GM12864 (cell line): ENCODE data around the gene KCNJ12.

Experiments
- DNase-seq: peaks from one replicate; pipeline ENCODE4 v3.0.0-alpha.2; 2011; ENCODE audit warnings: low read depth
- H3K4me3 ChIP-seq: 2 replicates; pipeline ENCODE4 v1.5.1; 2011; ENCODE audit warnings: mild to moderate bottlenecking, low read depth, low read length, control low read depth
- TF ChIP-seq, protein P1 (sequence below): IDR thresholded peaks from 2 replicates; pipeline ENCODE4 v1.5.1; 2011; ENCODE audit warnings: low read depth, mild to moderate bottlenecking, moderate library complexity, low read length, control low read depth, inconsistent platforms; ENCODE audit errors: missing control alignments

Gene KCNJ12

DNA sequence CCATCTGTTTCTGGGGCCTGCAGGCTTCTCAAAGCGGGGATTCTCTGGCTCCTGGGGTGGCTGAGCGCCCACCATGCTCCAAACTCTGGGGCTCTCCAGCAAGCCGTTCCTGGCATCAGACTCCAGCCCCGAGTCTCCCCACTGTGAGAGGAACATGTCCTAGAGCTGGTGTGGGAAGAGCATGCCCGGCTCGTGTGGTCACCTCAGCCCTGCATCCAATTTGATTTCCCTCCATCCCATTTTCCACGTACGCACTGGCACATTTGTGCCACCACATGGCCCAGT, 23.2 kb upstream of the KCNJ12 start:
- DNase-seq: no peak
- TF ChIP-seq, protein P1, sequence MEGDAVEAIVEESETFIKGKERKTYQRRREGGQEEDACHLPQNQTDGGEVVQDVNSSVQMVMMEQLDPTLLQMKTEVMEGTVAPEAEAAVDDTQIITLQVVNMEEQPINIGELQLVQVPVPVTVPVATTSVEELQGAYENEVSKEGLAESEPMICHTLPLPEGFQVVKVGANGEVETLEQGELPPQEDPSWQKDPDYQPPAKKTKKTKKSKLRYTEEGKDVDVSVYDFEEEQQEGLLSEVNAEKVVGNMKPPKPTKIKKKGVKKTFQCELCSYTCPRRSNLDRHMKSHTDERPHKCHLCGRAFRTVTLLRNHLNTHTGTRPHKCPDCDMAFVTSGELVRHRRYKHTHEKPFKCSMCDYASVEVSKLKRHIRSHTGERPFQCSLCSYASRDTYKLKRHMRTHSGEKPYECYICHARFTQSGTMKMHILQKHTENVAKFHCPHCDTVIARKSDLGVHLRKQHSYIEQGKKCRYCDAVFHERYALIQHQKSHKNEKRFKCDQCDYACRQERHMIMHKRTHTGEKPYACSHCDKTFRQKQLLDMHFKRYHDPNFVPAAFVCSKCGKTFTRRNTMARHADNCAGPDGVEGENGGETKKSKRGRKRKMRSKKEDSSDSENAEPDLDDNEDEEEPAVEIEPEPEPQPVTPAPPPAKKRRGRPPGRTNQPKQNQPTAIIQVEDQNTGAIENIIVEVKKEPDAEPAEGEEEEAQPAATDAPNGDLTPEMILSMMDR: no peak
- no peak overlapping the region for H3K4me3 ChIP-seq

DNA sequence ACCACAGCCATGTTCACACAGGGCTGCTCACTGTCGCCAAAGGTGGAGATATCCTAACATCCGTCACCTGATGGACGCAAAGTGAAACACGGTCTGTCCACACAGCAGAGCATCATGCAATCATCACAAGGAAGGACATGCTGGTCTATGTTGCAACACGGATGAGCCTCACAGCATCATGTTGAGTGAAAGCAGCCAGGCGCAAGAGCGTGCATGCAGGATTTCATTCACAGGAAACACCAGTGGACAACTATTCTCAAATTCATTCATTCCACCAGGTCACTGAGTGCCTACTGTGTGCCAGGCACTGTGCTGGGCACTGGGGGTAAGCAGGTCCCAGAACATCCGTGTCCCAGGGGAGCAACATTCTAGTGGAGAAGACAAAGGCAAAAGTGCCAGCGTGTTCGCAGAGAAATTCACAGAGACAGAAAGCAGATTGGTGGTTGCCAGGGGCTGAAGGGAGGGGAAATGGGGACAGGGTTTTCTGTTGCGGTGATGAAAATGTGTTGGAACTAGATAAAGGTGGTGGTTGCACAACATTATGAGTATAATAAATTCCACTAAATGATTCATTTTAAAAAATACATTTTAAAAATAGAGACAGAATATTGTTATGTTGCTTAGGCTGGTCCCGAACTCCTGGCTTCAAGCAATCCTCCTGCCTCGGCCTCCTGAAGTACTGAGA, 22.7 kb upstream of the KCNJ12 start:
- TF ChIP-seq, protein P1: no peak
- no peak for DNase-seq
- no peak overlapping the region for H3K4me3 ChIP-seq

DNA sequence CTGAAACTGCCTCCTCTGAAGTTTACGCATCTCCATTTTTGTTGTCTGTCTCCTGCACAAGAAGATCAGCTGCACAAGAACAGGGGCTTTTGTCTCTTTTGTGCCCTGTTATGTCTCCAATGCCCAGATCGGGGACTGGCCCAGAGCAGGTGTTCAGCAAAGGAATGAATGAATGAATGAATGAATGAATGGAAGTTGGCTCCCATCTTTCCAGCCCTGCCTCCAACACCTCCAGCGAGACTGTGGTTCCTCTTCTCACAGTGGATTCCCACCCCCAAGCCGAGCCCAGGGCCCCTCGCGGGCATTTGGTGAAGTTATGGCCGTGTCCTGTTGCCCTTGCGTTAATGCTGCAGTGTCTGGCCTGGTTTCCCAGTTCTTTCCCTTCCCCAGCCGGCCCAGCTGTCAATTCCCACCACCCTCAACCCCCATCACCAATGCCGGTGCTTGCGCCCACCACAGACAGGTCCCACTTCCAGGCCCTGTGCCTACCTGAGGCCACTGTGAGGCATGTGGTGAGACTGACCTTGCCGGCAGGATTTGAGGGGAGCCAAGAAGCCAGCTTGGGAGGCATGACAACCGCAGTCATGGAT, 21.3 kb upstream of the KCNJ12 start:
- TF ChIP-seq, protein P1: no peak
- H3K4me3 ChIP-seq: no peak overlapping the region
- DNase-seq: no peak

DNA sequence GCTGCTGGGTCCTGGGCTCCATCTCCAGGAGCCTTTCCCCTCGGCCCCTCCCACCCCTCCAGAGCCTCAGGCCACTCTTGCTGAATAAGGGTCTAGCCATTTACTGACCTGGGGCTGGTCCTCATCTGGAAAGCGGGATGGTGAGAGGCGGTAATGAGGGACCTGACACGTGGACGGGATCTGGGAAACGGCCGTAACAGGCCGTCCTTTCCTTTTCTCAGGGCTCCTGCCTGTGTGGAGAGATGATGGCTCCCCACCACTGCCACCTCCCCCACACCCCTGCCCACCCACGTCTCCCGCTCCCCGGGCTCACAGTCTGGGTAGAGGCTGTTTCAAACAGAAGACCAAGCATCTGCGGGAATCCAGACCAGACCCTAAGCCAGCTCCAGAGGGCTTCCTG, 20.6 kb upstream of the KCNJ12 start:
- no peak for DNase-seq
- TF ChIP-seq, protein P1: no peak
- no peak overlapping the region for H3K4me3 ChIP-seq

DNA sequence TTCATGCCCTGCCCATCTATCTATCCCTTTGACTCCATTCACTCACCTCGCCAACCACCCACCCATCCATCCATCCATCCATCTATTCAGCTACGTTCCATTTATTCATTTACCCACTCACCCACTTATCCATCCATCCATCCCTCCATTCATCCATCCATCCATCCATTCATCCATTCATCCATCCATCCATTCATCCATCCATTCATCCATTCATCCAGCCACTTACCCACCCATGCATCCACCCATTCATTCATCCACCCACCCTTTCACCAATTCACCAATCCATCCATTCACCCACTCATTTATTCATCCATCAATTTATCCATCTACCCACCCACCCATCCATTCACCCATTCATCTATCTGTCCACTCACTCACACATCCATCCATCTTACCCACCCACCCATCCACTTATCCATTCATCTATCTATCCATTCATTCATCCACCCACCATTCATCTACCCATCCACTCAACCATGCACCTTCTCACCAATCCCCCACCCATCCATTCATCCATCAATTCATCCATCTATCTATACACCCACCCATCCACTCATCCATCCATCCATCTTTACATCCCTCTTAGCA, 19.5 kb upstream of the KCNJ12 start:
- H3K4me3 ChIP-seq: no peak overlapping the region
- no peak for DNase-seq
- TF ChIP-seq, protein P1: no peak

DNA sequence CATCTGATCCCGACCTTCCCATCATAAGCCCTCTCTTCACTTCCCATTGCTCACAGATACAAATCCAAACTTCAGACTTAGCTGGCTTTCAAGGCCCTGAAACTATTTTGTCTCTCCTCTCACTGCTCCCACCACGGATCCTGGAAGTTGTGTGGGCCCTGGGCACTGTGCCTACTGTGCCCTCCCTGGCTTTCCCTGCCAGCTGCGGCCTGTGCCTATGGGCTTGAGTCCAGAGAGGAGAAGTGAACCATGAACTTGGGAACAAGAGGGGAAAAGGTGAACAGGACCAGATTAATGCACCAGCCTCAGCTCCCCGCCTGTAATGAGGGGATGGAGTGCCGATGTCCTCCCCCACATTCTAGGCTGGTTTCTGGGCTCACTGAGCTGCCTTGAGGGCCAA, 18.9 kb upstream of the KCNJ12 start:
- DNase-seq: no peak
- no peak overlapping the region for H3K4me3 ChIP-seq
- TF ChIP-seq, protein P1: no peak
